ENCODE data around the gene TMEM207. TPM values are rescaled to one million over a fixed set of nuclear protein-coding genes. Genes with fewer than 3 reads are reported as not detected.
A peak's percentile ranks its signal among the peaks of the same experiment; 100 is the strongest.

TMEM207 gene
- total RNA-seq, 1 donor from 2014 or later: not detected

GRCh38 chr3:190429681-190430080, 20.0 kb downstream of the TMEM207 start:
- ATAC-seq (ENCODE audit: low read depth) (no peak), DNase-seq (no peak)
- Mint-ChIP-seq H3K4me1 (no peaks in the 10 kb centered on the region), H3K36me3 (ENCODE audit: low read depth) (no peaks in the 10 kb centered on the region), H3K4me3 (no peak overlapping the region), H3K9me3 (no peaks in the 10 kb centered on the region), H3K27me3 (peaks cover 2% of the 10 kb centered on the region), H3K27ac (no peak overlapping the region)
- CTCF ChIA-PET: no interaction called here
- intact Hi-C loops (cut with micrococcal nuclease): no loop called here
- POLR2A ChIA-PET: no interaction called here
- TF ChIP-seq, protein P1, sequence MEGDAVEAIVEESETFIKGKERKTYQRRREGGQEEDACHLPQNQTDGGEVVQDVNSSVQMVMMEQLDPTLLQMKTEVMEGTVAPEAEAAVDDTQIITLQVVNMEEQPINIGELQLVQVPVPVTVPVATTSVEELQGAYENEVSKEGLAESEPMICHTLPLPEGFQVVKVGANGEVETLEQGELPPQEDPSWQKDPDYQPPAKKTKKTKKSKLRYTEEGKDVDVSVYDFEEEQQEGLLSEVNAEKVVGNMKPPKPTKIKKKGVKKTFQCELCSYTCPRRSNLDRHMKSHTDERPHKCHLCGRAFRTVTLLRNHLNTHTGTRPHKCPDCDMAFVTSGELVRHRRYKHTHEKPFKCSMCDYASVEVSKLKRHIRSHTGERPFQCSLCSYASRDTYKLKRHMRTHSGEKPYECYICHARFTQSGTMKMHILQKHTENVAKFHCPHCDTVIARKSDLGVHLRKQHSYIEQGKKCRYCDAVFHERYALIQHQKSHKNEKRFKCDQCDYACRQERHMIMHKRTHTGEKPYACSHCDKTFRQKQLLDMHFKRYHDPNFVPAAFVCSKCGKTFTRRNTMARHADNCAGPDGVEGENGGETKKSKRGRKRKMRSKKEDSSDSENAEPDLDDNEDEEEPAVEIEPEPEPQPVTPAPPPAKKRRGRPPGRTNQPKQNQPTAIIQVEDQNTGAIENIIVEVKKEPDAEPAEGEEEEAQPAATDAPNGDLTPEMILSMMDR (IDR thresholded peaks at IDR 0.05): no peak

DNA sequence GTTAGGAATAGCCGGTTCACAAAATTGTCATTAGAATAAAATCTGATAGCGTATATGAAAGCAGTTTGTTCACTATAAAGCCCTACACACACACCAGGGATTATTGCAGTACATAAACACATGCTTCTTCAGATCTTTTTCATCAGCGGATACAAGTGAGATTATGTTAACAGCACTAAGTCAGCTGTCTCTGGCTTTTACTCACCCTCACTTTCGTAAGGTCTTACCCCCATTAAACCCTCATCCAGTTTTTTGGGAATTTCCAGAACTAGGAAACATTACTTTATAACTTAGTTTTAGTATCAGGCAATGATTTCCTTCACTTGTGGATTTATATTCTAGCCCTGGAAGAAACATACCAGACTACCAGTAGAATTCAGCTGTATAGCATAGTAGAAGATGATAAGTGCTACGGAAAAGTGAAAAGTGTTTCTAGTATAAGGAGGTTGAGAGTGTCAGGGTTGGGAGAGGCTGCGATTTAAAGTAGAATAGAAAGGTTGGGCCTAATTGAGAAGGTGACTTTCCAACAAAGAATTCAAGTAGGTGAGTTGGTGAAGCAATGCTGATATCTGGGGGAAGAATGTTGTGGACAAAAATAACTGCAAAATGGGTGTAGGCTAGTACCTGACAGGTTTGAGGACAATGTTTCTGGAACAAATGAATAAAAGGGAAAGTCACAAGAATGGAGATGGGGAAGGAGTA, 22.7 kb downstream of the TMEM207 start:
- DNase-seq: no peak
- H3K9me3 Mint-ChIP-seq: no peaks in the 10 kb centered on the region
- H3K4me3 Mint-ChIP-seq: no peak overlapping the region
- H3K36me3 Mint-ChIP-seq (ENCODE audit: low read depth): no peaks in the 10 kb centered on the region
- H3K27ac Mint-ChIP-seq: no peak overlapping the region
- TF ChIP-seq, protein P1 (IDR thresholded peaks at IDR 0.05): no peak
- H3K4me1 Mint-ChIP-seq: peaks cover 3% of the 10 kb centered on the region
- intact Hi-C loops (cut with micrococcal nuclease): no loop called here
- H3K27me3 Mint-ChIP-seq: no peaks in the 10 kb centered on the region
- ChIA-PET POLR2A (no interaction called here), CTCF (interaction anchor here (1.7 kb wide), 1 partner anchor 465 kb away, joined by 6 read pairs; no protein-coding TSS in a partner anchor)
- ATAC-seq (ENCODE audit: low read depth): no peak

DNA sequence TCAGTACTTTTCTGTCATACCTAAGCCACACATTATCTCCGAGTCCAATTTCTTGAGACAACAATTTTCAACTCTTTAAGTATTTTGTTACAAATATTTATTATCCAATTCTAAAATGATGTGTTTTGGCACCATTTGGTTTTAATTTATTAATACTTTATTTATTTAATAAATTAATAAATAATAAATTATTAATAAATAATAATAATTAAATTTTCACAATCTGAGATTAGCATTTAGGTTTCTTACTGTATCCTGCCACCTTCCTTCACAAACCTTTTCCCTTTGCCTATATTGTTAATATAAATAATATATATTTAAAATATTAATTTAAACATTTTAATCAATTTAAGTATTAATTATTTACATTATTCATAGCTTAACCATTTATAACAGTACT, 23.9 kb downstream of the TMEM207 start:
- Mint-ChIP-seq H3K4me1 (peaks cover 3% of the 10 kb centered on the region), H3K27me3 (no peaks in the 10 kb centered on the region), H3K9me3 (no peaks in the 10 kb centered on the region), H3K4me3 (no peak overlapping the region), H3K36me3 (ENCODE audit: low read depth) (no peaks in the 10 kb centered on the region), H3K27ac (no peak overlapping the region)
- ChIA-PET POLR2A (no interaction called here), CTCF (interaction anchor here (1.7 kb wide), 1 partner anchor 464 kb away, joined by 6 read pairs; no protein-coding TSS in a partner anchor)
- TF ChIP-seq, protein P1 (IDR thresholded peaks at IDR 0.05): no peak
- ATAC-seq (ENCODE audit: low read depth) (no peak), DNase-seq (no peak)
- intact Hi-C loops (cut with micrococcal nuclease): no loop called here

DNA sequence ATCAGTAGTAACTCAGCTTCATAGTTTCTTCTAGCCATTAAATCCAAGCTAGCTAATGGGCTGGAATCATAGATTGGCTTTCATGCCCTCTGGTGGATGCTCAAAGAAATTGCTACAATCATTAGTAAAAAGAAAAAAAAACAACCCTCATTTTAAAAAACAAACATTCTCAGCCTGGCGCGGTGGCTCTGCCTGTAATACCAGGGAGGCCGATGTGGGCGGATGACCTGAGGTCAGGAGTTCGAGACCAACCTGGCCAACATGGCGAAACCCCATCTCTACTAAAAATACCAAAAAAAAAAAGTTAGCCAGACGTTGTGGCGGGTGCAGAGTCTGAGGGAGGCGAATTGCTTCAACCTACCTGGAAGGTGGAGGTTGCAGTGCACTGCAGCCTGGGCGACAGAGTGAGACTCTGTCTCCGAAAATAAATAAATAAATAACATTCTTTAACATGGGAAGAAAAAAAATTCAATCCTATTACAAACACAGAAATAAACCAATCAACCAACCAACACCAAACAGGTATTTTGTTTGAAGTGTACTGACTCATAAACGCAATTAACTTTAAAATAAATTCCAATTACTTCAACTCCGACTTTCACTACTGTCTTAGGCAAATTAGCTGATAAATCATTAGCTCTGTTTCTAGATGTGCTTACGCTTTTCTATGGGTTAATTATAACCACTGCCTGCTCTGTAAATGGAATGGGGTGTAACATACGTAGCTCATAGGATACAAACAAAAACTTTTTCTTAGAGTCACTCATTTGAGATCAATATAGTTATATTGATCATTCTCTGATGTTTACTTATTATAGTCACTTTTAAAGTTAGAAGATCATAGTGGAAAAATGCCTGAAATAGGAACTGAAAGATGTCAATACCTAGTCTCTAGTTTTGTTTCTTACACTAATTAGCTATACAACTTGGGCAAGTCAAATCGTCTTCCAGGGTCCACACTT, 24.9 kb downstream of the TMEM207 start:
- Mint-ChIP-seq H3K27ac (no peak overlapping the region), H3K9me3 (no peaks in the 10 kb centered on the region), H3K27me3 (no peaks in the 10 kb centered on the region), H3K4me1 (peaks cover 3% of the 10 kb centered on the region), H3K36me3 (ENCODE audit: low read depth) (no peaks in the 10 kb centered on the region), H3K4me3 (peak overlapping the region; percentile 41)
- TF ChIP-seq, protein P1 (IDR thresholded peaks at IDR 0.05): no peak
- ChIA-PET POLR2A (no interaction called here), CTCF (interaction anchor here (1.0 to 1.7 kb wide), 3 partner anchors 15 to 463 kb away, joined by 3 to 6 read pairs (median 3); no protein-coding TSS in a partner anchor)
- ATAC-seq (ENCODE audit: low read depth) (no peak), DNase-seq (no peak)
- intact Hi-C loops (cut with micrococcal nuclease): loop anchor here (1.0 kb wide), 1 partner anchor 457 kb away; no protein-coding TSS in a partner anchor

- no peaks in the 10 kb centered on the region for H3K36me3 Mint-ChIP-seq (ENCODE audit: low read depth)
- peaks cover 3% of the 10 kb centered on the region for H3K4me1 Mint-ChIP-seq
- no peaks in the 10 kb centered on the region for H3K9me3 Mint-ChIP-seq
- no peaks in the 10 kb centered on the region for H3K27me3 Mint-ChIP-seq
- ChIA-PET POLR2A (no interaction called here), CTCF (interaction anchor here (1.0 to 1.1 kb wide), 2 partner anchors 16 to 461 kb away, joined by 3 read pairs; no protein-coding TSS in a partner anchor)
- intact Hi-C loops (cut with micrococcal nuclease): loop anchor here (1.0 kb wide), 1 partner anchor 457 kb away; no protein-coding TSS in a partner anchor
- TF ChIP-seq, protein P1 (IDR thresholded peaks at IDR 0.05): no peak
- no peak overlapping the region for H3K4me3 Mint-ChIP-seq
- ATAC-seq (ENCODE audit: low read depth) (no peak), DNase-seq (no peak)
- no peak overlapping the region for H3K27ac Mint-ChIP-seq
These were observed 25.6 kb downstream of the TMEM207 start for GRCh38 chr3:190424108-190424477.
